Measurements from ENCODE around the gene PXK. TPM values are rescaled to one million over a fixed set of nuclear protein-coding genes. Genes with fewer than 3 reads are reported as not detected.

Gene PXK
- total RNA-seq, 3 donors from 2014 or later: 30.3 to 36.1 (median 34.6) TPM

- no peak for DNase-seq (ENCODE audit: low spot score in 2 of 2)
- no peak overlapping the region for H3K27ac ChIP-seq
- no peaks in the 10 kb centered on the region for H3K27me3 ChIP-seq
- H3K4me1 ChIP-seq: no peaks in the 10 kb centered on the region
- intact Hi-C loops (cut with DNase I; ENCODE audit: low total_unique reads): no loop called here
- TF ChIP-seq, protein P1, sequence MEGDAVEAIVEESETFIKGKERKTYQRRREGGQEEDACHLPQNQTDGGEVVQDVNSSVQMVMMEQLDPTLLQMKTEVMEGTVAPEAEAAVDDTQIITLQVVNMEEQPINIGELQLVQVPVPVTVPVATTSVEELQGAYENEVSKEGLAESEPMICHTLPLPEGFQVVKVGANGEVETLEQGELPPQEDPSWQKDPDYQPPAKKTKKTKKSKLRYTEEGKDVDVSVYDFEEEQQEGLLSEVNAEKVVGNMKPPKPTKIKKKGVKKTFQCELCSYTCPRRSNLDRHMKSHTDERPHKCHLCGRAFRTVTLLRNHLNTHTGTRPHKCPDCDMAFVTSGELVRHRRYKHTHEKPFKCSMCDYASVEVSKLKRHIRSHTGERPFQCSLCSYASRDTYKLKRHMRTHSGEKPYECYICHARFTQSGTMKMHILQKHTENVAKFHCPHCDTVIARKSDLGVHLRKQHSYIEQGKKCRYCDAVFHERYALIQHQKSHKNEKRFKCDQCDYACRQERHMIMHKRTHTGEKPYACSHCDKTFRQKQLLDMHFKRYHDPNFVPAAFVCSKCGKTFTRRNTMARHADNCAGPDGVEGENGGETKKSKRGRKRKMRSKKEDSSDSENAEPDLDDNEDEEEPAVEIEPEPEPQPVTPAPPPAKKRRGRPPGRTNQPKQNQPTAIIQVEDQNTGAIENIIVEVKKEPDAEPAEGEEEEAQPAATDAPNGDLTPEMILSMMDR (IDR thresholded peaks at IDR 0.05): no peak
- TF ChIP-seq POLR2A (IDR thresholded peaks at IDR 0.05): no peak
- TF ChIP-seq POLR2AphosphoS5 (IDR thresholded peaks at IDR 0.05): no peak
- no peaks in the 10 kb centered on the region for H3K36me3 ChIP-seq
- no peaks in the 10 kb centered on the region for H3K9me3 ChIP-seq
- no peak overlapping the region for H3K4me3 ChIP-seq
Measured at GRCh38 chr3:58340594-58341244, 8.0 kb downstream of the PXK start.

DNA sequence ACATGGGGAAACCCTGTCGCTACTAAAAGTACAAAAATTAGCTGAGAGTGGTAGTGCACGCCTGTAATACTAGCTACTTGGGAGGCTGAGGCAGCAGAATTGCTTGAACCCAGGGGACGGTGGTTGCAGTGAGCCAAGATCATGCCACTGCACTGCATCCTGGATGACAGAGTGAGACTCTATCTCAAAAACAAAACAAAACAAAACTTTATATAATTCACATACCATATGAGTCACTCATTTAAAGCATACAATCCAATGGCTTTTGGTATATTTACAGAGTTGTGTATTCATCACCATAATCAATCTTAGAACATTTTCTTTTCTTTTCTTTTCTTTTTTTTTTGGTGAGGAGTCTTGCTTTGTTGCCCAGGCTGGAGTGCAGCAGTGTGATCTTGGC lies 8.7 kb downstream of the PXK start:
- intact Hi-C loops (cut with DNase I; ENCODE audit: low total_unique reads): no loop called here
- no peak for DNase-seq (ENCODE audit: low spot score in 2 of 2)
- Histone ChIP-seq H3K27me3 (no peaks in the 10 kb centered on the region), H3K9me3 (no peaks in the 10 kb centered on the region), H3K4me1 (no peaks in the 10 kb centered on the region), H3K36me3 (no peaks in the 10 kb centered on the region), H3K27ac (no peak overlapping the region), H3K4me3 (no peak overlapping the region)
- TF ChIP-seq POLR2AphosphoS5 (IDR thresholded peaks at IDR 0.05) (no peak), POLR2A (IDR thresholded peaks at IDR 0.05) (no peak)
- TF ChIP-seq, protein P1 (IDR thresholded peaks at IDR 0.05): no peak

DNA sequence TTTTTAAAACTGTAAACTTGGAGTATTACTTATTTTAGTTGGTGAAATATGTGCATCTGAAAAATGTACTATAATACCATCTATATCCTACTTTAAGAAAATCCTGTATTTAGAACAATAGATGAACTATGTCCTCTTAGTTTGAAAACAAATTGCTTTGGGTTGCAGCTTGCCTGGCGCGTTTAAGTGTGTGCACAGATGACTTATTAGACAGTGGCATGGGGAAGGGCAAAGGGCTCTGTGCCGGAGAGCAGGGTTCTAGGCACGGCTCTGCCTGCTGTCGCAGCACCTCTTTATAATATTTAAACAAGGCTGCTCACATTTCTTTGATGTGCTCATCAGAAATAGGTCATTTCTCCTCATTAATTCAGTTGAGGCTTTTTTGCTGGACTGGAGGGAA lies 10.0 kb downstream of the PXK start:
- Histone ChIP-seq H3K36me3 (no peaks in the 10 kb centered on the region), H3K27ac (no peak overlapping the region), H3K27me3 (no peaks in the 10 kb centered on the region), H3K4me3 (no peak overlapping the region), H3K9me3 (no peaks in the 10 kb centered on the region), H3K4me1 (no peaks in the 10 kb centered on the region)
- TF ChIP-seq POLR2A (IDR thresholded peaks at IDR 0.05): no peak
- no peak for TF ChIP-seq POLR2AphosphoS5 (IDR thresholded peaks at IDR 0.05)
- TF ChIP-seq, protein P1 (IDR thresholded peaks at IDR 0.05): no peak
- intact Hi-C loops (cut with DNase I; ENCODE audit: low total_unique reads): no loop called here
- DNase-seq (ENCODE audit: low spot score in 2 of 2): no peak

DNA sequence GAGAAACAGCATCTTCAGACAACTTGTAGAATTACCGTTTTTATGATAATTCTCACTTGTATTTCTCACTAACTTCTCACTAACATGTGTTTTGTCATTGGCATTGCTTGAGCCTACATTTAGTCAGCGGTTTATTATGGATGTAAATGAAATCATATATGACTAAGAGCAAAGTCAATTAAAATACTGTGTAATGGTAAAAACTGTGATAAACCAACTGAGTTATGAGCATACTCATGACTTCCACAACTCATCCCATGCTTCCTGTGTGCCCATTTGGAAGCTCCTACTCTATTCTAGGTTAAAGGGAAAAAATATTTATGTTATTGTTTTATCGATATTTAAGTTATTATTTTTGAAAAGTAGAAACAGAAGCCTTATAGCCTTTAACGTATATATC lies 12.8 kb downstream of the PXK start:
- no peak overlapping the region for H3K4me3 ChIP-seq
- no peak for DNase-seq (ENCODE audit: low spot score in 2 of 2)
- H3K9me3 ChIP-seq: no peaks in the 10 kb centered on the region
- H3K4me1 ChIP-seq: peaks cover 0 to 3% of the 10 kb centered on the region in 2 donors
- TF ChIP-seq POLR2A (IDR thresholded peaks at IDR 0.05) (no peak), POLR2AphosphoS5 (IDR thresholded peaks at IDR 0.05) (no peak)
- TF ChIP-seq, protein P1 (IDR thresholded peaks at IDR 0.05): no peak
- intact Hi-C loops (cut with DNase I; ENCODE audit: low total_unique reads): no loop called here
- no peak overlapping the region for H3K27ac ChIP-seq
- no peaks in the 10 kb centered on the region for H3K36me3 ChIP-seq
- H3K27me3 ChIP-seq: no peaks in the 10 kb centered on the region

DNA sequence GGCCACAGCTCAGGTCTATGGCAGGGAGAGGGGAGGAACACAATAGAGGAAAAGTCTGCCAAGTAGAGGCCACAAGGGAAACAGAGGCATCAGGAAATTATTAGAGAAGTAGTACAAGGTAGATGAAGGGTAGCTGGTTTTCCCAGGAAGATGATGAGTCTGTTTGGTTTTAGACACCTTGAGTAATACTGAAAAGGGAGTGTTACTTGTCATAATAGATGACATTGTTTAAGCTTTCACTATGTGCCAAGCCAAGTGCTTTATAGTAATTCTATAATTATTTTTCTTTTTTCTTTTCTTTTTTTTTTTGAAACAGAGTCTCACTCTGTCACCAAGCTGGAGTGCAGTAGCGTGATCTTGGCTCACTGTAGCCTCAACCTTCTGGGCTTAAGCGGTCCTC lies 13.7 kb downstream of the PXK start:
- H3K4me3 ChIP-seq: no peak overlapping the region
- TF ChIP-seq POLR2A (IDR thresholded peaks at IDR 0.05): no peak
- TF ChIP-seq, protein P1 (IDR thresholded peaks at IDR 0.05): no peak
- TF ChIP-seq POLR2AphosphoS5 (IDR thresholded peaks at IDR 0.05): no peak
- intact Hi-C loops (cut with DNase I; ENCODE audit: low total_unique reads): no loop called here
- DNase-seq (ENCODE audit: low spot score in 2 of 2): no peak
- no peaks in the 10 kb centered on the region for H3K36me3 ChIP-seq
- H3K27ac ChIP-seq: no peak overlapping the region
- H3K9me3 ChIP-seq: no peaks in the 10 kb centered on the region
- no peaks in the 10 kb centered on the region for H3K27me3 ChIP-seq
- H3K4me1 ChIP-seq: peaks cover 0 to 4% of the 10 kb centered on the region in 2 donors
